ENCODE measurements around the gene SEZ6. TPM values are rescaled to one million over a fixed set of nuclear protein-coding genes. Genes with fewer than 3 reads are reported as not detected.

SEZ6 gene
- total RNA-seq, 3 donors from 2014 or later, result 0.31 to 1.0 TPM; not detected in 1

GRCh38 chr17:29032857-29033197, 27.0 kb upstream of the SEZ6 start:
- no peak for ATAC-seq

GRCh38 chr17:29032013-29032856, 26.4 kb upstream of the SEZ6 start:
- no peak for ATAC-seq

More at GRCh38 chr17:29032857-29033197, 27.0 kb upstream of the SEZ6 start:
- Histone ChIP-seq H3K9me3 (peaks cover 11% of the 10 kb centered on the region), H3K4me1 (ENCODE audit: low read depth) (no peaks in the 10 kb centered on the region), H3K4me3 (no peak overlapping the region), H3K36me3 (ENCODE audit: low read depth) (no peaks in the 10 kb centered on the region)
- intact Hi-C loops (cut with DNase I, micrococcal nuclease), result no loop called here
- no peak for DNase-seq
- TF ChIP-seq CTCF (IDR thresholded peaks at IDR 0.05), result no peak

GRCh38 chr17:29031488-29031887, 25.7 kb upstream of the SEZ6 start:
- intact Hi-C loops (cut with DNase I, micrococcal nuclease), result no loop called here
- no peak for ATAC-seq
- Histone ChIP-seq H3K36me3 (ENCODE audit: low read depth) (no peaks in the 10 kb centered on the region), H3K4me3 (no peak overlapping the region), H3K9me3 (peaks cover 11% of the 10 kb centered on the region), H3K4me1 (ENCODE audit: low read depth) (no peaks in the 10 kb centered on the region)
- DNase-seq, result no peak
- no peak for TF ChIP-seq CTCF (IDR thresholded peaks at IDR 0.05)

More at GRCh38 chr17:29032013-29032856, 26.4 kb upstream of the SEZ6 start:
- no peak for DNase-seq
- TF ChIP-seq CTCF (IDR thresholded peaks at IDR 0.05), result no peak
- Histone ChIP-seq H3K9me3 (peaks cover 11% of the 10 kb centered on the region), H3K4me1 (ENCODE audit: low read depth) (no peaks in the 10 kb centered on the region), H3K4me3 (no peak overlapping the region), H3K36me3 (ENCODE audit: low read depth) (no peaks in the 10 kb centered on the region)
- intact Hi-C loops (cut with DNase I, micrococcal nuclease), result no loop called here

GRCh38 chr17:29024316-29024952, 18.6 kb upstream of the SEZ6 start:
- DNase-seq (no peak), ATAC-seq (no peak)
- Histone ChIP-seq H3K4me3 (no peak overlapping the region), H3K9me3 (no peaks in the 10 kb centered on the region), H3K4me1 (ENCODE audit: low read depth) (peaks cover 9% of the 10 kb centered on the region), H3K36me3 (ENCODE audit: low read depth) (no peaks in the 10 kb centered on the region)
- no peak for TF ChIP-seq CTCF (IDR thresholded peaks at IDR 0.05)
- intact Hi-C loops (cut with DNase I, micrococcal nuclease), result no loop called here

GRCh38 chr17:29022074-29022473, 16.2 kb upstream of the SEZ6 start:
- intact Hi-C loops (cut with DNase I, micrococcal nuclease), result no loop called here
- H3K36me3 ChIP-seq (ENCODE audit: low read depth), result no peaks in the 10 kb centered on the region
- ATAC-seq (no peak), DNase-seq (no peak)
- no peak overlapping the region for H3K4me3 ChIP-seq
- no peaks in the 10 kb centered on the region for H3K9me3 ChIP-seq
- TF ChIP-seq CTCF (IDR thresholded peaks at IDR 0.05), result no peak
- peaks cover 9% of the 10 kb centered on the region for H3K4me1 ChIP-seq (ENCODE audit: low read depth)
